GM18870 (cell line): Measurements from ENCODE around the gene HIP1.
"Not testable (repeated sequence)": the region's sequence is repeated elsewhere in the genome, so short reads cannot be mapped to it uniquely, and the experiment has no call there.

Experiments
- ATAC-seq: cut with Tn5 transposase; IDR thresholded peaks from one replicate; pipeline ENCODE4 v1.9.1; 2021; ENCODE audit warnings: moderate library complexity; ENCODE audit not compliant: unreplicated experiment

HIP1 gene

GRCh38 chr7:75646571-75647102, 92.1 kb downstream of the HIP1 start:
- ATAC-seq: no peak

GRCh38 chr7:75645570-75645969, 93.2 kb downstream of the HIP1 start:
- no peak for ATAC-seq

GRCh38 chr7:75644589-75644988, 94.2 kb downstream of the HIP1 start:
- ATAC-seq: no peak

GRCh38 chr7:75642810-75643486, 95.8 kb downstream of the HIP1 start:
- no peak for ATAC-seq

DNA sequence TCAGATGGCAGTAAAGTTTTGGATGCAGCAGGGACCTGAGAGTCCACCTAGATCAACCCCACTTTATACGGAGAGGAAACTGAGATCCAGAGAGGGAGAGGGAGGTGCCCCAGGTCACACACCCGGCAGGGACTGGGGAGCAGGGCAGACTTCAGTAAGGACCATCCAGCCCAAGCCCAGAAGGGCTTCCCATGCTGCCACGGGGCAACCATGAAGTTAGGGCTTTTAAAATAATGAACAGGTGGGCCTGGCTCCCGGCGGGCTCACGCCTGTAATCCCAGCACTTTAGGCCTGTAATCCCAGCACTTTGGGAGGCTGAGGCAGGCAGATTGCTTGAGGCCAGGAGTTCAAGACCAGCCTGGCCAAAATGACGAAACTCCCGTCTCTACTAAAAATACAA, 98.5 kb downstream of the HIP1 start:
- ATAC-seq: no peak

DNA sequence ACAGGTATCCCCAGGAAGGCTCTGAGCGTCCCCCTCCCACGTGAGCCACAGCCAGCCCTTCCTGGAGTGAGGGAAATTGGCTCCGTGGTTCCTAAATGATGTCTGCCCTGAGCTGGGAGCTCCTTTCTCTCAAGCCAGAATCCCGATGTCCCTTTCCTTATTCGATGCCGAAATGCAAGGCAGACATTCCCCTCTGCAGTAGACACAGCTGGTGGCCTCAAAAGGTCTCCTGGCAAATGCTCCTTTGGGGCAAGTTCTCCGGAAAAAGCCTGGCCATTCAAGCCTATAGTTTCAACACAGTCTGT, 98.9 kb downstream of the HIP1 start:
- ATAC-seq: no peak

DNA sequence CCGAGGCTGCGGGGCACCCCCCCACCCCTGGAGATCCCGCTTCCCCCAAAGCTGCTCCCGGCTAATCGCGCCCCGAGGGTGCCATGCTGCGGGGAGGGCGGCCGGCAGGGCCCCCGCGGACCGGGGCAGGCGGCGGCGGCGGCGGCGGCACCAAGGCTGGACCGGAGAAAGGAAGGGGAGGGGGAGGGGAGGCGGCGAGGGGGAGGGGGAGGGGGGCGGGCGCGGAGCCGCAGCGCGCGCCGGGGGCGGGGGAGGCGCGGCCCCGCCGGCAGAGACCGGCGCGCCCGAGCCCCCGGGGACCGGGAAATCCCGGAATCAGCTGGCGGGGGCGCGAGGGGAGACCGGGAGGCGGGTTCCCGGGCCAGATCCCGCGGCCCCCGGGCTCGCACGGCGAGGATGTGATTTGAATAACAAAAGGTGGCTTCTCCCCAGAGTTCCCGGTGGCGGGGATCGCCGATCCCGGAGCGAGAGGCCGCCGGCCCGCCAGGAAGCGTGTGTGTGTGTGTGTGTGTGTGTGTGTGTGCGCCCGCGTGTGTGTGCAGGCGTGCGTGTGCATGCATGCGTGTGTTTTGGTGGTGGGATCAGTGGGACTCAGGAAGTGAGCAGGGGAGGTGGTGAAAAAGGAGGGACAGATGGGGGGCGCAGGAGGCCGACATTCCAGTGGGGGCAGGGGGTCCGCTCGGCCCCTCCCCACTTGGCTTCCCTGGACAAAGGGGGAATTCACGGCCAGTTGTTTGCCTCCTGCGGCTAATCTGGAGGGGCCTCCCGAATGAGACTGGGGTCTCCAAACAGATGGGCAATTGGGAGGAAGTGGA, 99.5 kb downstream of the HIP1 start:
- ATAC-seq: no peak

DNA sequence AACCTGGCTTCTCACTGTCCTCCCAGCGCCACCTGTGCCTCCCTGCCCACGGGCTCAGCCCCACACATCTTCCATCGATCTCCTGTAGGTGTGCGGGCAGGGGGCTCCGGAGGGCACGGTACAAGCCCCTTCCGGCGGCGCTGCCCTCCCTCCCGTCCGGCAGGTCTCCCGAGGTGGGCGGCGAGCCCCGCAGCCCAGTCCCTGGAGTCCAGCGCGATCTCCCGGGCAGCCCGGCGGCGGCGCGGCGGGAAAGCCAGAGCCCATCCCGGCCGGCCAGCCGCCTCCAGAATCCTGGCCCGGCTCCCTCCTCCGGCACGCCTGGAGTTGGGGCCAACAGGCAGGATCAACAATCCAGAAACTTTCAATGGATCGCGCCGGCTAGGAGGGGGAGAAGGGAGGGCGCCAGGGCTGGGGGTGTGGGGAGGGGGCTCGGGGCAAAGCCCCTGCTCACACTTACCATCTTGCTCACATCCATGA, 100.1 kb downstream of the HIP1 start:
- no peak for ATAC-seq

GRCh38 chr7:75637854-75638593, 100.7 kb downstream of the HIP1 start:
- ATAC-seq: no peak

DNA sequence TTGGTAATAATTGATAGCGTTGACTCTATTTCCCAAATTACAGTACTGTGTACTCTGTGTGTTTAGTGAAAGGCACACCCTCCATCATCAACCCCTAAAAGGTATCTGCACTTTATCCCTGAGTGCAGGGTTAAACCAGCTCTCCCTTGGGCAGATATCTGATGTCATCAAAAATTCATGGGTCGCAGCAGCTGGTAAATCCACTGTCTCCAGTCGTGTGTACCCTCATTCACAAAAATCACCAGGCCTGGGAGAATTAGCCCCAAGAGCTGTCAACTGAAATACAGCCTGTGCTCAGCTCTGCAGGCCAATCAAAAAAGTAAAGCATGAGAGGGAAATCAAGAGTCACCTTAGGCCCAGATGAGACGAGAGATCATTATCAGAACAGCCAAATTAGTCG, 103.7 kb downstream of the HIP1 start:
- no peak for ATAC-seq

- ATAC-seq: not testable (repeated sequence)
Measured at GRCh38 chr7:75632587-75632986, 106.2 kb downstream of the HIP1 start.

DNA sequence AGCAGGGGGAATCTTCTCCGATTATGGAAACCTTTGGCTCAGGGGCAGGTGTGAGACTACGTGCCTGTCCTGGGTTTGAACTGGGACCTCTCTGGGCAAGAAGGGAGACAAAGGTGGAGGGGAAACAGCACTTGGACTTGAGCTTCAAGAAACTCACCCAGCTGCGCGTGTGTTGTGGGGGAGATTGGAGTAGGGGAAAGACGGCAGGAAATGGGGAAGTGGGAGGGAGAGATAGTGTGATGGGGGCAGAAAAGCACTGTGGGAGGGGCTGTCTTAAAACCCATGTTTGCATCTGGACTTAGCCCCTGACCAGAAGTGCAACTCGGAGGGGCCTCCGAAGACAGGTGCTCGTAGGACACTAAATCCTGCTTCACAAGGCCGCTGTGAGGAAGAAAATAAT, 107.0 kb downstream of the HIP1 start:
- no peak for ATAC-seq

- ATAC-seq: no peak
Measured at GRCh38 chr7:75630549-75630948, 108.2 kb downstream of the HIP1 start.

DNA sequence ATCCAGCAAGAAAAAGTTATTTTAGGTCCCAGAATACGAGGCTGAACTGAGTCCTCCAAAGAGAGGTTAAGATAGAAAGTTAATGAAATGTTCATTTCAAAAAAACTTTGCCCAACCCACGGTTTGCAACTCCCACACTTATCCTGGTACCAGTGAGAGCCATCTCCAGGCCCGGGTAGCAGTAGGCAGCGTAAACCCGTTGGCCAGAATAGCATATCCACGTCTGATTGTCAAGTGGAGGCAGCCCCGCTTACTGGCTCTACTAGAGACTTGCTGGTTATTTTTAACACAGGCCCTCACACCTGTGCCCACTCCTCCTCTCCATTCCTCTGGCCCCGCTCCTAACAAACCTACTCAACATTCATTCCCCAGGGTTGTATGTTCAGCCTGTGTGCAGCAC, 109.7 kb downstream of the HIP1 start:
- no peak for ATAC-seq

GRCh38 chr7:75628055-75628454, 110.7 kb downstream of the HIP1 start:
- ATAC-seq: no peak

DNA sequence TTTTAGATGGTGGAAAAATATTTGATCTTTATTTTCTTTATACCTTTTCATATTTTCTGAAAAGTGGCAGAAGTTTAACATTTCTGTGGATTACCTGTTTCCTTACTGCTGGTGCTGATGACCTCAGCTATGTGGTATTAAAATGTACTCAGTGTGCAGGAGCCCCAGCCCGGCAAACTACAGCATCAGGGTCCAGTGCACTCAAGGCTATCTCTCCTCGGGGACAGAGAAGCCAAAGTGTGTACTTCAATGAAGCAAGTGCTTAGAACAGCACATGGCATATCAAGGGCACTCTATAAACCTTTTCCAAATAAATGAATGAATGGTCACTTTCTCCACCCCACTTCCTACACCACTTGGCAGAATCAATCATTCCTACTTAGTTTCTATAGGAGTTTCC, 111.8 kb downstream of the HIP1 start:
- ATAC-seq: no peak

- ATAC-seq: no peak
Measured at GRCh38 chr7:75625868-75626267, 112.9 kb downstream of the HIP1 start.

GRCh38 chr7:75624134-75624832, 114.5 kb downstream of the HIP1 start:
- no peak for ATAC-seq

DNA sequence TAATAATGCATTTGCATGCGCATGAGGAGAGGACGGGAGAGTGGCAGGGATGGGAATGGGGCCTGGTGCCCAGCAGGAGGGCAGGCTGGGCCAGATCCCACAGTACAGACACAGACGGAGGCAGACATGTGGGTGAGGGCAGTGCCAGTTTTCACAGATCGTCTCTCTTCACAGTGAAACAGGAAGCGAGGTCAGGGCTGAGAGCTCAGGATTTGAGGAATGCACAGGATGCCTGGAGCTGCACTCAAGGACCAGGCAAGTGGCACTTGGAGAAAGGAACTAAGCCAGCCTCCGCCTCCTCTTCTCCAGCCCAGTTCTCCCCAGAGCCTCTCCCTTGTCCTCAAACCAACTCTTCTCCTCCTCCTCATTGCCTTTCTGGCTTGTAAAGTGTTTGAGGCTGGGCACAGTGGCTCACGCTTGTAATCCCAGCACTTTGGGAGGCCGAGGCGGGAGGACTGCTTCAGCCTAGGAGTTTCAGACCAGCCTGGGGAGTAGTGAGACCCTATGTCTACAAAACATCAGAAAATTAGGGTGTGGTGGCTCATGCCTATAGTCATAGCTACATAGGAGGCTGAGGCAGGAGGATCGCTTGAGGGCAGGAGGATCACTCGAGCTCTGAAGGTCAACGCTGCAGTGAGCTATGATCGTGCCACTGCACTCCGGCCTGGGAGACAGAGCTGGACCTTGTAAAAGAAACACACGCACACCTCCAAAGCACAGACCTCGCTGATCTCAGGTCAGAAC, 115.2 kb downstream of the HIP1 start:
- ATAC-seq: no peak

DNA sequence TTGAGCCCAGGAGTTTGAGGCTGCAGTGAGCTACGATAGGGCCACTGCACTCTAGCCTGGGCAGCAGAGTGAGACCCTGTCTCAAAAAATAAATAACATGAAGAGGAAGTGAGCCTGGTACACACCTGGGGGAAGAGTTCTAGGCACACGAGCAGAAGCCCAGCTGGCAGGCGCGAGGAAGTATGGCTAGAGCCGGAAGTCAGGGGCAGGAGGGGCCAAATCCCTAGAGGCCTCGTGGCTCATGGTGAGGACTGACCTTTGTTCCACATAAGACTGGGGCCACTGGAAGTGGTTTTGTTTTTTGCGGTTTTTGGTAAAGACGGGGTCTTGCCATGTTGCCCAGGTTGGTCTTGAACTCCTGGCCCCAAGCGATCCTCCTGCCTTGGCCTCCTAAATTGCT, 117.6 kb downstream of the HIP1 start:
- no peak for ATAC-seq
